Measurements from ENCODE around the gene CACNB4.

The CACNB4 gene

DNA sequence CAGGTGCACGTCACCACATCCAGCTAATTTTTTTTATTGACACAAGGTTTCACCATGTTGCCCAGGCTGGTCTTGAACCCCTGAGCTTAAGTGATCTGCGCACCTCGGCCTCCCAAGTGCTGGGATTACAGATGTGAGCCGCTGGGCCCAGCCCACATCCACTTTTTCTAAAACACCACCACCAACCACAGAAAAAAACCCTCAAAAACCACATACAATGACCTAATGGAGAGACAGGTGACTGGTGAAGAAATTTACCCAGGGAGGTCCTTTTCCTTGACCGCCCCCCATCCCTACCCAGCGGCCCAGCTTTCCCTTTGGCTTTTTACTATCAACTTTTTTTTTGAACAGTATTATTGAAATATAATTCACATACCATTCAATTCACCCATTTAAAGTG, 47.9 kb downstream of the CACNB4 start:
- no peak overlapping the region for H3K23ac ChIP-seq (ENCODE audit: low read length)
- no peak overlapping the region for H3K9ac ChIP-seq (ENCODE audit: low read length)
- H3K4me3 ChIP-seq (ENCODE audit: low read depth, low read length), result no peak overlapping the region
- no peak overlapping the region for H4K91ac ChIP-seq (ENCODE audit: low read depth, low read length)
- DNase-seq, result no peak
- no peak overlapping the region for H2AFZ ChIP-seq (ENCODE audit: insufficient read depth, low read length, poor library complexity)
- no peaks in the 10 kb centered on the region for H3K36me3 ChIP-seq (ENCODE audit: control insufficient read depth in 1 of 2, insufficient read depth in 2 of 2, low read length in 2 of 2)
- H3K18ac ChIP-seq (ENCODE audit: low read length), result no peak overlapping the region
- H3K79me1 ChIP-seq (ENCODE audit: low read length), result no peaks in the 10 kb centered on the region
- H3K27me3 ChIP-seq (ENCODE audit: insufficient read depth, low read length), result no peaks in the 10 kb centered on the region
- no peak overlapping the region for H4K8ac ChIP-seq (ENCODE audit: low read depth, low read length)
- H3K4me2 ChIP-seq (ENCODE audit: low read length), result no peak overlapping the region
- no peak overlapping the region for H3K14ac ChIP-seq (ENCODE audit: low read length)
- peaks cover 2 to 8% of the 10 kb centered on the region in 2 experiments for H3K4me1 ChIP-seq (ENCODE audit: control insufficient read depth in 1 of 2, insufficient read depth in 2 of 2, low read length in 2 of 2)
- H3K79me2 ChIP-seq (ENCODE audit: control insufficient read depth, insufficient read depth, low read length, poor library complexity), result no peaks in the 10 kb centered on the region
- H3K9me3 ChIP-seq (ENCODE audit: insufficient read depth, low read depth, low read length), result no peaks in the 10 kb centered on the region
- no peak overlapping the region for H2BK12ac ChIP-seq (ENCODE audit: low read length)
- no peak overlapping the region for H2BK5ac ChIP-seq (ENCODE audit: low read depth, low read length, poor library complexity)
- no peak overlapping the region for H2AK5ac ChIP-seq (ENCODE audit: low read length)
- no peak overlapping the region for H3K4ac ChIP-seq (ENCODE audit: low read depth, low read length)
- no peak overlapping the region for H3K27ac ChIP-seq (ENCODE audit: low read depth, low read length)
- no CpG with 5 or more reads among the region's 6 CpGs for WGBS (ENCODE audit: extremely low coverage, insufficient coverage, insufficient read length)
- no peak overlapping the region for H4K12ac ChIP-seq (ENCODE audit: low read depth, low read length)
- H2BK120ac ChIP-seq (ENCODE audit: insufficient read depth, low read length, poor library complexity), result no peak overlapping the region

DNA sequence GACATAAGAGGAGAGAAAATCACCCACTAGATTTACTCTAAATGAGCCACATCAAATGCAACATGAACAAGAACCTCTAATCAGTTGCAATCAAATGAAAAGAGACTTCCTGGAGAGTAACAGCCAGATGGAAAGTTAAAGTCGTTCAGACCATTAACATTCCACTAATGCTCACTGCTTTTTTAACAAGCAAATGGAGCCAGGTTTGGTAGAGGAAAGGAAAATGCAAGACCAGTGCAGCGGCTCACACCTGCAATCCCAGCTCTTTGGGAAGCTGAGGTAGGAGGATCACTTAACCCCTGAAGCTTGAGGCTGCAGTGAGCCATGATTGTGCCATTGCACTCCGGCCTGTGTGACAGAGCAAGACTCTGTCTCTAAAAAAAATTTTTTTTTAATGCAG, 48.5 kb downstream of the CACNB4 start:
- Histone ChIP-seq H2AFZ (ENCODE audit: insufficient read depth, low read length, poor library complexity) (no peak overlapping the region), H2AK5ac (ENCODE audit: low read length) (no peak overlapping the region), H3K4me2 (ENCODE audit: low read length) (no peak overlapping the region), H3K18ac (ENCODE audit: low read length) (no peak overlapping the region), H4K12ac (ENCODE audit: low read depth, low read length) (no peak overlapping the region), H3K23ac (ENCODE audit: low read length) (no peak overlapping the region), H3K4me1 (ENCODE audit: control insufficient read depth in 1 of 2, insufficient read depth in 2 of 2, low read length in 2 of 2) (peaks cover 2 to 8% of the 10 kb centered on the region in 2 experiments), H3K27ac (ENCODE audit: low read depth, low read length) (no peak overlapping the region), H3K14ac (ENCODE audit: low read length) (no peak overlapping the region), H2BK5ac (ENCODE audit: low read depth, low read length, poor library complexity) (no peak overlapping the region), H3K4me3 (ENCODE audit: low read depth, low read length) (no peak overlapping the region), H3K9me3 (ENCODE audit: insufficient read depth, low read depth, low read length) (no peaks in the 10 kb centered on the region), H2BK12ac (ENCODE audit: low read length) (no peak overlapping the region), H3K9ac (ENCODE audit: low read length) (no peak overlapping the region), H4K91ac (ENCODE audit: low read depth, low read length) (no peak overlapping the region), H3K4ac (ENCODE audit: low read depth, low read length) (no peak overlapping the region), H3K79me1 (ENCODE audit: low read length) (no peaks in the 10 kb centered on the region), H3K79me2 (ENCODE audit: control insufficient read depth, insufficient read depth, low read length, poor library complexity) (no peaks in the 10 kb centered on the region), H3K27me3 (ENCODE audit: insufficient read depth, low read length) (no peaks in the 10 kb centered on the region), H4K8ac (ENCODE audit: low read depth, low read length) (no peak overlapping the region), H2BK120ac (ENCODE audit: insufficient read depth, low read length, poor library complexity) (no peak overlapping the region), H3K36me3 (ENCODE audit: control insufficient read depth in 1 of 2, insufficient read depth in 2 of 2, low read length in 2 of 2) (no peaks in the 10 kb centered on the region)
- WGBS (ENCODE audit: extremely low coverage, insufficient coverage, insufficient read length), result no CpG with 5 or more reads among the region's 3 CpGs
- DNase-seq, result no peak

DNA sequence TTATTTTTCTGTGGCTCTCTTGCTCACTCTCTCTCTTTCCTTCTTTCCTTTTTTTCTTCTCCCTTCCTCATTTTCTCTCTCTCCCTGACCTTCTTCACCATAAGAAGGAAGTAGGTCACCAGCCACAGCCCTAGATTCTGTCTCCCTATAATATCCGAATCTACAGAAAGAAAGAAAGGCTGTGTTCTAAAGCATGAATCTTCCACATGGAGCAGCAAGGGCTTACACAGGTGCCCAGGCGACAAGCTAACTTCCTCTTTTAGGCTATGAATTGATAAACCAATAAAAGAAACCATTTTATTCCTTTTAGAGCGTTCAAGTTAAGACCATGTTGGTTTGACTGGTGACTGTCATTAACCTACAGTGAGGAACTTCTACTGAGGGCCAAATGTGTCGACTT, 49.3 kb downstream of the CACNB4 start:
- no peaks in the 10 kb centered on the region for H3K36me3 ChIP-seq (ENCODE audit: control insufficient read depth in 1 of 2, insufficient read depth in 2 of 2, low read length in 2 of 2)
- no peak overlapping the region for H2BK120ac ChIP-seq (ENCODE audit: insufficient read depth, low read length, poor library complexity)
- no peak overlapping the region for H3K23ac ChIP-seq (ENCODE audit: low read length)
- H3K18ac ChIP-seq (ENCODE audit: low read length), result no peak overlapping the region
- no peak overlapping the region for H3K4me2 ChIP-seq (ENCODE audit: low read length)
- no peak overlapping the region for H3K4ac ChIP-seq (ENCODE audit: low read depth, low read length)
- H3K79me1 ChIP-seq (ENCODE audit: low read length), result no peaks in the 10 kb centered on the region
- H4K91ac ChIP-seq (ENCODE audit: low read depth, low read length), result no peak overlapping the region
- WGBS (ENCODE audit: extremely low coverage, insufficient coverage, insufficient read length), result no CpG with 5 or more reads among the region's 4 CpGs
- no peak overlapping the region for H3K4me3 ChIP-seq (ENCODE audit: low read depth, low read length)
- no peak overlapping the region for H2AK5ac ChIP-seq (ENCODE audit: low read length)
- H2BK5ac ChIP-seq (ENCODE audit: low read depth, low read length, poor library complexity), result no peak overlapping the region
- no peak overlapping the region for H4K8ac ChIP-seq (ENCODE audit: low read depth, low read length)
- no peak overlapping the region for H3K14ac ChIP-seq (ENCODE audit: low read length)
- peaks cover 2 to 8% of the 10 kb centered on the region in 2 experiments for H3K4me1 ChIP-seq (ENCODE audit: control insufficient read depth in 1 of 2, insufficient read depth in 2 of 2, low read length in 2 of 2)
- no peak overlapping the region for H4K12ac ChIP-seq (ENCODE audit: low read depth, low read length)
- H3K27ac ChIP-seq (ENCODE audit: low read depth, low read length), result no peak overlapping the region
- H3K27me3 ChIP-seq (ENCODE audit: insufficient read depth, low read length), result no peaks in the 10 kb centered on the region
- DNase-seq, result no peak
- H2AFZ ChIP-seq (ENCODE audit: insufficient read depth, low read length, poor library complexity), result no peak overlapping the region
- no peaks in the 10 kb centered on the region for H3K79me2 ChIP-seq (ENCODE audit: control insufficient read depth, insufficient read depth, low read length, poor library complexity)
- no peak overlapping the region for H3K9ac ChIP-seq (ENCODE audit: low read length)
- H2BK12ac ChIP-seq (ENCODE audit: low read length), result no peak overlapping the region
- no peaks in the 10 kb centered on the region for H3K9me3 ChIP-seq (ENCODE audit: insufficient read depth, low read depth, low read length)

DNA sequence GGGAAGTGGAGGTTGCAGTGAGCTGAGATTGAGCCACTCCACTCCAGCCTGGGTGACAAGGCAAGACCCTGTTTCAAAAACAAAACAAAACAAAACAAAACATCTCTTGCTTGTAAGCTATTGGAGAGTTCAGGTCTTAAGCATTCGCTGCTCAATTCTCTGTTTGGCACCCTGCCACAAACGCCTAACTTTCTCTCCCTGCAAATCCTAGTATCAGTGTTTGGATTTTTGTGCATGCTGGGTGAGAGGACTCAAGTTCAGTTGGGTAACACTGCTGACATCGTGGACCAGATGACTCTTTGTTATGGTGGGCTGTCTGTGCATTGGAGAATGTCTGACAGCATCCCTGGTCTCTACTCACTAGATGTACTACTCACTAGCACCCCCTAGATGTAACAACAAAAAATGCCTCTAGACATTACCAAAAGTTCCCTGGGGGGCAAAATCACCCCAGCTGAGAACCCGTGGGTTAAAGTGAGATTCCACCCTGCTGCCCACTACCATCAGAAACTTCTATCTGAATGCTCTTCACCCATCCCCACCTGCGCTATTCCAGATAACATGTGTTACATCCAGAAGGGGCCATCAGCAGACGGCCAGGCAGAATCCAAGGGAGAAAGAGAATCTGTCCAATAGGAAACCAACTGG, 50.9 kb downstream of the CACNB4 start:
- Histone ChIP-seq H2BK5ac (ENCODE audit: low read depth, low read length, poor library complexity) (no peak overlapping the region), H3K14ac (ENCODE audit: low read length) (no peak overlapping the region), H2AFZ (ENCODE audit: insufficient read depth, low read length, poor library complexity) (no peak overlapping the region), H4K8ac (ENCODE audit: low read depth, low read length) (no peak overlapping the region), H4K12ac (ENCODE audit: low read depth, low read length) (no peak overlapping the region), H2AK5ac (ENCODE audit: low read length) (no peak overlapping the region), H3K18ac (ENCODE audit: low read length) (no peak overlapping the region), H3K4me2 (ENCODE audit: low read length) (no peak overlapping the region), H3K4me3 (ENCODE audit: low read depth, low read length) (no peak overlapping the region), H3K9ac (ENCODE audit: low read length) (no peak overlapping the region), H3K4me1 (ENCODE audit: control insufficient read depth in 1 of 2, insufficient read depth in 2 of 2, low read length in 2 of 2) (peaks cover 2 to 8% of the 10 kb centered on the region in 2 experiments), H4K91ac (ENCODE audit: low read depth, low read length) (no peak overlapping the region), H2BK120ac (ENCODE audit: insufficient read depth, low read length, poor library complexity) (no peak overlapping the region), H3K79me1 (ENCODE audit: low read length) (no peaks in the 10 kb centered on the region), H3K27me3 (ENCODE audit: insufficient read depth, low read length) (no peaks in the 10 kb centered on the region), H3K4ac (ENCODE audit: low read depth, low read length) (no peak overlapping the region), H2BK12ac (ENCODE audit: low read length) (no peak overlapping the region), H3K9me3 (ENCODE audit: insufficient read depth, low read depth, low read length) (no peaks in the 10 kb centered on the region), H3K36me3 (ENCODE audit: control insufficient read depth in 1 of 2, insufficient read depth in 2 of 2, low read length in 2 of 2) (no peaks in the 10 kb centered on the region), H3K23ac (ENCODE audit: low read length) (no peak overlapping the region), H3K79me2 (ENCODE audit: control insufficient read depth, insufficient read depth, low read length, poor library complexity) (no peaks in the 10 kb centered on the region), H3K27ac (ENCODE audit: low read depth, low read length) (no peak overlapping the region)
- peak in 1 of 2 donors; percentile 33 for DNase-seq
- no CpG with 5 or more reads among the region's 6 CpGs for WGBS (ENCODE audit: extremely low coverage, insufficient coverage, insufficient read length)
